Mesendoderm (in vitro differentiated cells): ENCODE results near the gene TRIM7. TPM values are rescaled to one million over a fixed set of nuclear protein-coding genes. Genes with fewer than 3 reads are reported as not detected.

Source experiments
- DNase-seq: peaks from one replicate; pipeline ENCODE4 v3.0.0; 2013
- H2AK5ac ChIP-seq: 2 replicates; pipeline ENCODE4 v1.6.1; 2013; ENCODE audit warnings: low read length, inconsistent platforms
- H2BK120ac ChIP-seq: 2 replicates; pipeline ENCODE4 v1.6.1; 2013; ENCODE audit warnings: low read depth, mild to moderate bottlenecking, low read length, moderate library complexity, mixed read lengths
- H2BK15ac ChIP-seq: replicated peaks from 2 replicates; pipeline ENCODE4 v1.6.1; 2013; ENCODE audit warnings: low read depth, mild to moderate bottlenecking, moderate library complexity
- H2BK5ac ChIP-seq: 2 replicates; pipeline ENCODE4 v1.6.1; 2013; ENCODE audit warnings: low read length, inconsistent platforms
- H3K18ac ChIP-seq: 2 replicates; pipeline ENCODE4 v1.6.1; 2013; ENCODE audit warnings: mild to moderate bottlenecking, low read length, mixed read lengths
- H3K23ac ChIP-seq: one replicate; pipeline ENCODE4 v1.6.1; 2013; ENCODE audit warnings: low read length
- H3K27ac ChIP-seq: 2 replicates; pipeline ENCODE4 v1.5.1; 2013; ENCODE audit warnings: low read depth, mild to moderate bottlenecking, inconsistent platforms, low read length, moderate library complexity
- H3K27me3 ChIP-seq: 2 replicates; pipeline ENCODE4 v1.6.1; 2013; ENCODE audit warnings: low read length, control low read depth, mild to moderate bottlenecking, inconsistent platforms; ENCODE audit not compliant: insufficient read depth, poor library complexity
- H3K36me3 ChIP-seq: 2 replicates; pipeline ENCODE4 v1.6.1; 2013; ENCODE audit warnings: low read length, inconsistent platforms; ENCODE audit not compliant: control insufficient read depth, insufficient read depth
- H3K4ac ChIP-seq: one replicate; pipeline ENCODE4 v1.6.1; 2013; ENCODE audit warnings: low read depth, mild to moderate bottlenecking, low read length, moderate library complexity
- H3K4me1 ChIP-seq: 2 replicates; pipeline ENCODE4 v1.6.1; 2013; ENCODE audit warnings: low read depth, low read length, inconsistent platforms; ENCODE audit not compliant: control insufficient read depth
- H3K4me2 ChIP-seq: 2 replicates; pipeline ENCODE4 v1.6.1; 2013; ENCODE audit warnings: low read length
- H3K4me3 ChIP-seq: 2 replicates; pipeline ENCODE4 v1.5.1; 2013; ENCODE audit warnings: mild to moderate bottlenecking, low read length
- H3K56ac ChIP-seq: one replicate; pipeline ENCODE4 v1.6.1; 2013; ENCODE audit warnings: low read length
- H3K79me1 ChIP-seq: 2 replicates; pipeline ENCODE4 v1.6.1; 2013; ENCODE audit warnings: low read length, inconsistent platforms
- H3K79me2 ChIP-seq: 2 replicates; pipeline ENCODE4 v1.6.1; 2013; ENCODE audit warnings: mild to moderate bottlenecking, low read length; ENCODE audit not compliant: control insufficient read depth, insufficient read depth
- H3K9ac ChIP-seq: 2 replicates; pipeline ENCODE4 v1.6.1; 2013; ENCODE audit warnings: low read length, inconsistent platforms
- H4K5ac ChIP-seq: one replicate; pipeline ENCODE4 v1.6.1; 2013; ENCODE audit warnings: low read length
- H4K8ac ChIP-seq: one replicate; pipeline ENCODE4 v1.6.1; 2013; ENCODE audit warnings: low read depth, mild to moderate bottlenecking, control low read depth, low read length, moderate library complexity
- WGBS: extraction: QIAGEN DNeasy Blood & Tissue Kit; methylation state at CpG from one replicate; pipeline ENCODE4 v1.1.7; 2013; ENCODE audit warnings: low lambda C conversion rate, missing lambda C conversion rate; ENCODE audit not compliant: insufficient coverage; ENCODE audit errors: extremely low coverage; 5-methylcytosine and 5-hydroxymethylcytosine counted together
- polyA plus RNA-seq, 2 experiments: library from polyadenylated mRNA; stranded (reverse); fragments of 200-250 nt; gene quantifications; one replicate each; pipeline ENCODE4 v1.2.3, GENCODE V29; 2013

Gene TRIM7
- polyA plus RNA-seq (2013, experiment 1 of 2), result 0.04 TPM
- polyA plus RNA-seq (2013, experiment 2 of 2), result 0.06 TPM

- Histone ChIP-seq H3K9ac (peak within 1 kb of the TSS; percentile 66), H3K4ac (no peak within 1 kb of the TSS), H4K8ac (no peak within 1 kb of the TSS), H3K27me3 (peaks cover 25% of the 10 kb centered on the region), H3K79me1 (no peaks in the 10 kb centered on the region), H3K18ac (no peak within 1 kb of the TSS), H2BK120ac (no peak within 1 kb of the TSS), H3K4me1 (no peaks in the 10 kb centered on the region), H2AK5ac (no peak within 1 kb of the TSS), H3K4me2 (peak within 1 kb of the TSS; percentile 88), H2BK15ac (no peak within 1 kb of the TSS), H3K36me3 (no peaks in the 10 kb centered on the region), H2BK5ac (no peak within 1 kb of the TSS), H3K56ac (peak within 1 kb of the TSS; percentile 64), H3K27ac (no peak within 1 kb of the TSS), H3K23ac (no peak within 1 kb of the TSS), H3K79me2 (no peaks in the 10 kb centered on the region), H3K4me3 (peak within 1 kb of the TSS; percentile 33), H4K5ac (no peak within 1 kb of the TSS)
- no CpG with 5 or more reads among the region's 94 CpGs for WGBS
- DNase-seq, result no peak
Observed at GRCh38 chr5:181204826-181205760, at the start of gene TRIM7. TRIM7 (minus strand) TSS chr5:181205196; CDS start chr5:181205110, 86 bp downstream.

- Histone ChIP-seq H2BK5ac (no peak overlapping the region), H2AK5ac (no peak overlapping the region), H3K27ac (no peak overlapping the region), H4K5ac (no peak overlapping the region), H3K9ac (peak overlapping the region; percentile 98), H3K36me3 (peaks cover 3% of the 10 kb centered on the region), H4K8ac (no peak overlapping the region), H3K4me2 (peak overlapping the region; percentile 89), H3K4ac (no peak overlapping the region), H3K4me1 (peaks cover 8% of the 10 kb centered on the region), H3K79me1 (peaks cover 17% of the 10 kb centered on the region), H3K18ac (no peak overlapping the region), H3K23ac (no peak overlapping the region), H3K56ac (peak overlapping the region; percentile 97), H3K27me3 (no peaks in the 10 kb centered on the region), H2BK120ac (no peak overlapping the region), H3K79me2 (peaks cover 71% of the 10 kb centered on the region), H2BK15ac (no peak overlapping the region), H3K4me3 (peak overlapping the region; percentile 71)
- no CpG with 5 or more reads among the region's 4 CpGs for WGBS
- no peak for DNase-seq
Observed at GRCh38 chr5:181248277-181248676, 43.3 kb upstream of the TRIM7 start.

GRCh38 chr5:181246276-181247049 is 41.5 kb upstream of the TRIM7 start:
- H3K79me2 ChIP-seq, result peaks cover 74% of the 10 kb centered on the region
- WGBS, result no CpG with 5 or more reads among the region's 55 CpGs
- H3K27ac ChIP-seq, result peak overlapping the region; percentile 89
- H3K4me3 ChIP-seq, result peak overlapping the region; percentile 91
- peak overlapping the region; percentile 85 for H3K4me2 ChIP-seq
- H3K4ac ChIP-seq, result peak overlapping the region; percentile 90
- H2BK15ac ChIP-seq, result no peak overlapping the region
- peak overlapping the region; percentile 99 for H3K56ac ChIP-seq
- peak overlapping the region; percentile 99 for H3K9ac ChIP-seq
- no peak overlapping the region for H4K5ac ChIP-seq
- H3K18ac ChIP-seq, result peak overlapping the region; percentile 77
- peak overlapping the region; percentile 7 for H2BK120ac ChIP-seq
- peak overlapping the region; percentile 79 for H2AK5ac ChIP-seq
- peaks cover 11% of the 10 kb centered on the region for H3K4me1 ChIP-seq
- peak; percentile 91 for DNase-seq
- H3K27me3 ChIP-seq, result no peaks in the 10 kb centered on the region
- peaks cover 14% of the 10 kb centered on the region for H3K79me1 ChIP-seq
- no peak overlapping the region for H4K8ac ChIP-seq
- H3K23ac ChIP-seq, result peak overlapping the region; percentile 92
- H3K36me3 ChIP-seq, result peaks cover 14% of the 10 kb centered on the region
- H2BK5ac ChIP-seq, result peak overlapping the region; percentile 75

- peaks cover 14% of the 10 kb centered on the region for H3K79me1 ChIP-seq
- no peaks in the 10 kb centered on the region for H3K27me3 ChIP-seq
- peak overlapping the region; percentile 29 for H3K18ac ChIP-seq
- H3K4me3 ChIP-seq, result peak overlapping the region; percentile 73
- no CpG with 5 or more reads among the region's 34 CpGs for WGBS
- H4K8ac ChIP-seq, result no peak overlapping the region
- H3K4me2 ChIP-seq, result peak overlapping the region; percentile 85
- peak overlapping the region; percentile 67 for H3K23ac ChIP-seq
- H2BK5ac ChIP-seq, result peak overlapping the region; percentile 34
- peaks cover 13% of the 10 kb centered on the region for H3K4me1 ChIP-seq
- H3K9ac ChIP-seq, result peak overlapping the region; percentile 76
- H2AK5ac ChIP-seq, result peak overlapping the region; percentile 15
- H2BK15ac ChIP-seq, result no peak overlapping the region
- H3K36me3 ChIP-seq, result peaks cover 19% of the 10 kb centered on the region
- peak overlapping the region; percentile 7 for H2BK120ac ChIP-seq
- no peak overlapping the region for H4K5ac ChIP-seq
- peaks cover 75% of the 10 kb centered on the region for H3K79me2 ChIP-seq
- peak; percentile 35 for DNase-seq
- H3K56ac ChIP-seq, result peak overlapping the region; percentile 86
- no peak overlapping the region for H3K27ac ChIP-seq
- H3K4ac ChIP-seq, result peak overlapping the region; percentile 90
Observed at GRCh38 chr5:181245427-181246275, 40.7 kb upstream of the TRIM7 start.
